Adrenal gland (tissue), 5 donors: ENCODE data around the gene TNXB.

Source experiments
- CTCF ChIP-seq, 6 experiments: fragments of 450-650 bp in 4 of 6; fragments of 200-600 bp in 2 of 6; sonication (generic) in 1 of 6; IDR thresholded peaks; 1 replicate in 5 of 6; 2 replicates in 1 of 6; pipeline versions ENCODE4 v1.5.1 to v1.8.0; 2016 to 2021; ENCODE audit warnings: antibody characterized with exemption in 6 of 6, mild to moderate bottlenecking in 2 of 6, moderate library complexity in 1 of 6
- POLR2A ChIP-seq, 2 donors: fragments of 450-650 bp; IDR thresholded peaks; one replicate each; pipeline ENCODE4 v1.6.1; 2017; ENCODE audit warnings: antibody characterized with exemption in 2 of 2, mild to moderate bottlenecking in 2 of 2, moderate library complexity in 1 of 2
- donor health status: DM: no; HTN: no; CAD: no.

DNA sequence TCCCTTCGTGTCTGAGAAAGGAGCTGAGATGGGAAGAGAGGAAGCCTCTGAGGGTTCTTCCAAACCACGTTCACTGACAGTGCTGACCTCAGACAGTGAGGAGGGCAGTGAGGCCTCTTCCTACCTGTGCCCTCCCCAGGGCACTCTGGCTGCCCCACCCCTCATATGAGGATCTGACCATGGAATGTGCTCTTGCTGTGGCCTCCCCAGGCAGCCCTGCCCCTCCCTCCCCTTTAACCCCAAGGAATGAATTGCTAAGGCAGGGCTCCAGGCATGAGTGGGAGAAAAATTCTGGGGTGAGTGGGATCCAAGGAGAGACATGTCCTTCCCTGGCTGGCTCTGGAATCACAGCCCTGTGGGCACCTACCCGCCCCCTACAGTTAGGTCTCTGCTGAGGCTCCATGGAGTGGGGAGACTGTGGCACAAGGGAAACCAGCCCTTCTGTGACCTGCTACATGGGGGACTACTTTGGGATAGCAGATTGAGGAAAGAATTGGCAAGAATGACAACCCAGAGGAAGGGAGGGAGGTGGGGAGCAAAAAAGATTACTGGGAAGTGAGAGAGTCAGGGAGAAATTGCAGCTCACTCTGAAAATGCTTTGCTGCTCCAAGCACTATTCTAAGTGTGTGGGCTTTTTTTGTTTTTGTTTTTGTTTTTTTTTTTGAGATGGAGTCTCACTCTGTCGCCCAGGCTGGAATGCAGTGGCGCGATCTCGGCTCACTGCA lies 29.4 kb downstream of the TNXB start:
- TF ChIP-seq CTCF (IDR thresholded peaks at IDR 0.05) (no peak), POLR2A (IDR thresholded peaks at IDR 0.05) (no peak)
